Upper lobe of left lung (tissue), 4 donors: ENCODE data around the gene MAP4K1.

Experiments
- CTCF ChIP-seq, 6 experiments: fragments of 450-650 bp in 4 of 6; fragments of 200-600 bp in 2 of 6; sonication (generic) in 2 of 6; IDR thresholded peaks; one replicate each; pipeline ENCODE4 v1.5.1; 2016 to 2019; ENCODE audit warnings: antibody characterized with exemption in 6 of 6
- EP300 ChIP-seq, 4 donors: sonication (generic); formaldehyde crosslinking; IDR thresholded peaks; one replicate each; pipeline ENCODE4 v1.5.1; 2017; ENCODE audit warnings: antibody characterized with exemption in 4 of 4, control low read depth in 2 of 4
- POLR2A ChIP-seq, 4 donors: fragments of 450-650 bp; IDR thresholded peaks; one replicate each; pipeline ENCODE4 v1.5.1; 2016 to 2017; ENCODE audit warnings: antibody characterized with exemption in 4 of 4, mild to moderate bottlenecking in 2 of 4
- POLR2AphosphoS5 ChIP-seq, 2 donors: sonication (generic); formaldehyde crosslinking; IDR thresholded peaks; one replicate each; pipeline ENCODE4 v1.5.1; 2017; ENCODE audit warnings: antibody characterized with exemption in 2 of 2

GRCh38 chr19:38559428-38560401, 58.0 kb downstream of the MAP4K1 start:
- TF ChIP-seq POLR2A (IDR thresholded peaks at IDR 0.05) (no peak), POLR2AphosphoS5 (IDR thresholded peaks at IDR 0.05) (no peak), CTCF (IDR thresholded peaks at IDR 0.05) (no peak), EP300 (IDR thresholded peaks at IDR 0.05) (no peak)
